Measurements from ENCODE around the gene ANKS1B.

Gene ANKS1B

DNA sequence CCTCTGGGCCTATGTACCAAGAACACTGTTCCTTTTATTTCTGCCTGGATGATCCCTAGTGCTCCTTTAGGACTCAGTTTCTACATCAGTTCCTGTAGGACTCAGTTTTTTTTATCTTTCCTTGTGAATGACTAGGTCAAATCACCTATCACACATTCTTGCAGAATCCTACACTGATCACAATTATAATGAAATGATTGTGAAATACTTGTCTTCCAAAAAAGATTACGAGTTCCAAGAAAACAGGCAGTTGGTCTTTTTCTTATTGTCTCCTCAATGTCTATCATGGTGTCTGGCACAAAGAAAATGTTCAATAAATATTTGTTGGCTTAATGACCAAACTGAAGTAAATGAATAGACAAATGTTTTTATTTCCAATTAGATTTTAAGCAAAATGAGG is 432.7 kb downstream of the ANKS1B start:
- DNase-seq = no peak

DNA sequence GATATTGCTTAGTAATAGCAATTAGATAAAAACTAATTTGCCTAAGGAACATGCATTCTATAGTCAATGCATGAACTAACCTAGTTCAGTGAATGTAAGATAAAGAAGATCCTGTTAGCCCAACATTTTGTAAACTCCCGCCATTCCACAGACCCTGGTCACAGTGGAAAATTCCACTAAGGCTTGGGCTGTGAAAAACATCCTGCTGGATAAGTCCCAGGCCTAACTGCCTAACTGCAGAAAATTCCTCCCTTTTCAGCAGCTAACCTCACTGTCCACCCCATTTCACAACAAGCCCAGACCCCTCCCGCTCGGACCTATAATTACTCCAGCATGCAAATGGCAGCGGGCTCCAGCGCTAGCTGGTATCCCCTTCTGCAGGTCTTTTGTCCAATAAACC is 435.1 kb downstream of the ANKS1B start:
- no peak for DNase-seq

DNA sequence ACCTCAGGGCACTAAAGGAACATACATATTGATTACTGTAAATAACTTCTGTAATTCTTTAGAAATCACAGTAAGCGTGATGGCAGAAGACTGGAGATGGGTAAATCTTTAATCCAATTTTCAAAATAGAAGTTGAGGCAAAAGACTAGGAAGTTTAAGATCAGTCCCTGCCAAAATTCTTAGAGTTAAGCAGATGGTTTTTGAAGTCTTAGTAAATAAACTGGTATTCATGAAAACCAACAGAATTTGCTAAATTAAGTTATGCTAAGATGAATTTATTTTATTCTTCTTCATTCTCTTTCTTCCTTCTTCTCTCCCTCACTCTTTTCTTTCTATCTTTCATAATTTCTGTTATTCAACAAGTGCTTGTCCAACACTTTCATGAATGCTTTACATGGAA is 435.5 kb downstream of the ANKS1B start:
- no peak for DNase-seq

DNA sequence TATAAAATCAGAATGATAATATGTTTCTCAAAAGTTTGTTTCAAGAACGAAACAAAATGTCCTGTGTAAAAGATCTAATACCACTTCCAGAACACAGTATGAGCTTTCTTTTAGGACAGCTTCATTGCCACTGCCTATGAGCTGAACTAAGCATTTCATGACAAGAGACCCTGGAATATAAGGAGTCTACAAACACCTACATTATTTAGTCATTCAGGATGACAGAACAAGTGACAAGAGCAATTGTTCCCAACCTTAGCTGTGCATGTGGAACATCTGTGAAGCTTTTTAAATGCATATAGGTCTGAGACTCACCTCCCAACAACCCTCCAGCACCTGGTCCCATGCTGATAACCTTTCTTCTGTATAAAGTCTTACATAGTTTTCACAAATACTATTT is 440.3 kb downstream of the ANKS1B start:
- DNase-seq = no peak

DNA sequence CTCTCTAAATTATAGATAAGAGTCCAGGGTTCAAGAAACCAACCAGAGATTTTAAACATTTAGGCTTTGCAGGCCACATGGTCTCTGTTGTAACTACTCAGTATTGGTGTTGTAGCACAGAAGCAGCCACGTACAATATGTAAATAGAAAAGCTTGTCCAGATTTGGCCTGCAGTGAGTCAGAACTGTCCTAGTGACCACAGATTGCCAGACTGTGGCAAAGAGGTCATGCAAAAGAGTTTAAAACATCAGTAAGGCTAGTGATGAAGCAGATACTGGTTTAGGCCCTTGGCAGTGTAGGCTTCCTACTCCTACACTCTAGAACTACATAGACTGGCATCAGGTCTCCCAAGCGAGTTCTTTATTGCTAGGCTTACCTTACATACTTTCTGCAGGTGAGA is 454.8 kb downstream of the ANKS1B start:
- DNase-seq = peak; percentile 12

DNA sequence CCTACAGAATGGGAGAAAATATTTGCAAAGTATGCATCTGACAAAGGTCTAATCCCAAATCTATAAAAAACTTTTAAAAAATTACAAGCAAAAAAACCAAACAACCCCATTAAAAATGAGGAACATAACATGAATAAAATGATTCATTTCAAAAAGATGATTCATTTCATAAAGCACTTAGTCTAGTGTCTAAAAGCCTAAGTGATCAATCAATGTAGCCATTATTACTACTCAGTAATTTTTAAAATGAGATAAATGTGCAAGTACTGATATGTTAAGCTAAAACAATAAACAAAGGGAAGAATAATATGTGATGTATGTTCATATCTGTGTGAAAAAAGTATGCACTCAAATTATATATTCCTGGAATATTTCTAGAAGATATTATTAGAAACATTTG is 456.3 kb downstream of the ANKS1B start:
- no peak for DNase-seq

DNA sequence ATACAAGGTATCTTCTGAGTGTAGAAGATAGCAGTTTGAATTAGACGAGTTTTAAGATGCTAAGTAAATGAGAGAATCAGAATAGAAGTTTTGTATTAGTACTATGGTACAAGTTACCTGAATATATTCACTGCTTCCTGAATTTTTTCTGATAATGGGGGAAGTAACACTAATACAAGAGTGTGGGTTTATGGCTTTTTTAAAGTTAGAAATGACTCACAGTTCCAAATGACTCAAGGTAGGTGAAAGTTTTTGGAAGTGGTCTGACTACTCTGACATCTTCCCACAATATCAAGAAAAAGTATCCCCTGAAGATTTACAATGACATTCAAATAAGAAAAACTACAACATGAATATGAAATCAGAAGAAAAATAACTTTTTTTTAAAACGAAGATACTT is 460.9 kb downstream of the ANKS1B start:
- DNase-seq = no peak

DNA sequence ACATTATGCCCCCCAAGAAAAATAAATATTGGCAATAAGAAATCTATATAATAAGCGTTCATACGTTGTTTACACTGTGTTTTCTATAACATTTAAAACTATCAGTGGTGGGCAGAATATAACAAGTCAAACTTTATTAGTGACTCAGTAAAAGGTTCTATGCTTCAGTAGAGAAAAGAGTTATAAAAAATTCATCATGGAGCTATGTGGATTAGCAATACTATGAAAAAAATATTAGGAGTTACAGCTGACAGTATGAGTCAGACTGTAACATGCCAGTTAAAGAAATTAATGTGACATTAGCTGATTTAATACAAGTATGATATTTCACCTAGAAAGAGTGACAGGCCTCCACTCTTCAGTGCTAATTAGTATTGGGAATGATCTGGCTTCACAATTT is 462.3 kb downstream of the ANKS1B start:
- DNase-seq = no peak

DNA sequence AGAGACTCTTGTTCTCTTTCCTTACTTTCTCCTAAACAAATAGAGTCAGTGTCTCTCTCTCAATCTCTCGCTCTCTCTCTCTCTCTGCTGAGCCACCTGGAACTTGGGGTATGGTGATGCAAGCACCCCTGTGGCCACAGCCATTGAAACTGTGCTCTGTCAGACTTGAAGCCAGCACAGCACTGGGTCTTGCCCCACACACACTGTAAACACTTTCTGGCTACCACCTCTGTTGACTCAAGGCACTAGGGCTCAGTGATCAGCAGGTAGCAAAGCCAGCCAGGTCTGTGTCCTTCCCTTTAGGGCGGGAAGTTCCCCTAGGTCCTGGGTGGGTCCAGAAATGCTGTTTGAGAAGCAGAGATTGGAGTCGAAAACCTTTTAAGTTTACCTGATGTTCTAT is 463.1 kb downstream of the ANKS1B start:
- no peak for DNase-seq

DNA sequence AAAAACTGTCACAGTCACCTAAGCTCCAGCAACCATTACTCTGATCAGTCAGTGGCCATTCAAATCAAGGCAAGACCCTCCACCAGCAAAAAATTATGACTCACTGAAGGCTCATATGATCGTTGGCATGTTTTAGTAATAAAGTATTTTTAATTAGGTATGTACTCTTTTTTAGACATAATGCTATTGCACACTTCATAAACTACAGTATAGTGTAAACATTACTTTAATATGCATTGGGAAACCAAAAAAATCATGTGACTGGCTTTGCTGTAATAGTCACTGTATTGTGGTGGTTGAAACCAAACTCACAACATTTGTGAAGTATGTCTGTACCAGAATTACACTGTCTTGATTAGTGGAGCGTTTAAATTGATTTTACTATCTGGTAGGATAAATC is 471.7 kb downstream of the ANKS1B start:
- DNase-seq = no peak

DNA sequence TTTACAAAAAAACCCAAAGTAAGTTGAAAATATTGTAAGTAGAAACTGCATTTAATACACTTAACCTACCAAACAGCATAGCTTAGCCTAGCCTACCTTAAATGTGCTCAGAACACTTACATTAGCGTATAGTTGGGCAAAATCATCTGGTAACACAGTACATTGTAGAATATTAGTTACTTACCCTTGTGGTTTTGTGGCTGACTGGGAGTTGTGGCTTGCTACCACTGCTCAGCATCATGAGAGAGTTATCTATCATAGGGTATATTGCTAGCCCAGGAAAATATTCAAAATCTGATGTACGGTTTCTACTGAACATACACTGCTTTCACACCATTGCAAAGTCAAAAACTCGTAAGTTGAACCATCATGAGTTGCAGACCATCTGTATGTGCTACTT is 478.9 kb downstream of the ANKS1B start:
- DNase-seq = no peak

DNA sequence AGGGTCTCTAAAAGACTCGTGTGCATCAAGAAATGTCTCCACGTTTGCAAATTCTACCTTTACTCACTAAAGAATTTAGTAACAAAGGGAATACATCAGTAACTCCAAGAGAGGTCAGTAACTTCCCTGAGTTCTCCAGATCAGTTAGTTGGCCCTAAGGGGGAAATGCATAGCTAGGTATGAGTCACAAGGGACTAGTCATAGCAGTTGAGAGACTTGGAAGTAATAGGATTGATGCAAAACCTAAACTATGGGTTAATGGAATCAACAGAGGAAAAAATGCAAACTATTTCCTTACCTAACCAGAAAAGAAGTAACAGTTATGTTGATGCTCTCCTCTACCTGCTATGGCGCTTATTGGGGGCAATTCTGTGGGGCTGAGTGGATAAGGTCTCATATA is 486.0 kb downstream of the ANKS1B start:
- no peak for DNase-seq

DNA sequence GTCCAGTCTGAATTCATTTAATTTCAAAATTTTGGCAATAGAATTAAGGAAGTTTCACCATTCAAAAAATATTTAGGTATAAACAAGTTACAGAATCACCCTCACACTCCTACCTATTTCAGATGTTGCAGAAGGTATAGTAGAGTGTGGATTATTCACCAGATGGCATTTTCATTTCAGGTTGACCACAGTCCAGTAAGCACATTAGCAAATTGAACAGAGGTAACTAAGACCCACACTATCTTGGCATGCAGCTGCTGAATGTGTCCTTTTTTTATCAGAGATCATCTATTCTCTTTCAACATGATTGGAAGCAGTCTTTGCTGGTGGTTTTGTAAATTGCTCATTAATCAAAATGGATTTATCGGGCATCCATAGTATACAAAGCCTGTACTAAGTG is 488.9 kb downstream of the ANKS1B start:
- DNase-seq = no peak

DNA sequence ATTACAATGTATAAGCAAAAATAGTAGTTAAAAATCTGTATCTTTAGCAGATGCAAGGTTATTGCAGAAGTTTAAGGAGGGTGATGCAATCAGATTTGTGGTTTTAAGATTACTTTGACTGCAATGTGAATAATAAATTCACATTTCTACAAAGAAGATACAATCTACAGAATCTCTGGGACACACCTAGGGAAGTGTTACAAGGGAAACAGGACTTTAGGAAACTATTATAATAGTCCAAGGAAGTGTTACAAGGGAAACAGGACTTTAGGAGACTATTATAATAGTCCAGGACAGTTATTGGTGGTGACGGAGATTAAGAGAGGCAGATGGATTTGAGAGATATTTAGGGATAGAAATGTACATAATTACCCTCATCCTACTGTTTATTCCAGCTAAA is 491.5 kb downstream of the ANKS1B start:
- DNase-seq = peak; percentile 20

DNA sequence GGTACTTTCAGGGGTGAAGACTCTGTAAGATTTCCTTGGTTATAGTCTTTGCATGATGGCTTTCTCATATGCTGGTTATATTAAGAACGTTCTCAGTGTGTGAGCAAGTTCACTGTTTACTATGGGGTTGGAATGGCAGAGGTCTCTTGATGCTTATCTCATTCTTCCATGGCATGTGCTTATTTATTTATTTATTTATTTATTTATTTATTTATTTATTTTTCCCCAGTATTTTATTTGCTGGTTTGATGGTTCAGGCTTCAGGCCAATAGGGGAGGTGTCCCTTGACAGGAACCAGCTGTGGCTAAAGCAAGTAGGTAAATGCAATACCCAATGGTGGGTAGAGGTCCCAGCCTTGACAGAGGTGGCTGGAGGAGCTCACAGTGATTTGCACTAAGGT is 498.5 kb downstream of the ANKS1B start:
- no peak for DNase-seq

DNA sequence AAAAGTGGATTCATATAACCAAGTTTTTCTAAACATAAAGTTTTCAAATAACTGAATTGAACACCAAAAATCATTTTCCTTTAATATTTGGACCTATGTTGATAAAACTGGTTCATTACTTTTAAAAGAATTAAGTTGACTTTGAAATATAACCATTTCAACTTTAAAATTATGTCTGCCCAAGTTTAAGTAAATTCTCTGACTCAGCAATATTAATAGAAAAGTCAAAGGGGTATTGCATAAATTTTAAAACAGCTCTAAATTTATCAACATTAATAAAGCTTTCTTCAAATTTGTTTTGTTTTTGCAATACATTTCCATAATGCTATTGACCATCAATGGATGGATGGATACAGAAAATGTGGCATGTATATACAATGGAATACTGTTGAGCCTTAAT is 505.6 kb downstream of the ANKS1B start:
- no peak for DNase-seq

DNA sequence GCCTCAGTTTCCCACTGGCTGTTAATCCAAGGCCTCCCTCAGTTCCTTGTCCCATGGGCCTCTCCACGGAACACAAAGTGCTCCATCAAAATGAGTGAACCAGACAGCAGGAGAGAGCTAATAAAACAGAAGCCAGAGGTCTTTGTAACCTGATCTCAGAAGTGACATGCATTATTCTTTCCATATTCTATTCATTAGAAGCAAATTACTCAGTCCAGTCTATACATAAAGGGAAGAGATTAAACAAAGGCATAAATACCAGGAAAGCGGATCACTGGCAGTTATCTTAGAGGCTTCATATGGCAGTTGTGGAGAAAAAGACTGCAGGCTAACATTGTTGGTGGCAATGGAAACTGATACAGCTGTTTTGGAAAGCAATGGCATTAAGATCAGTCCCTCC is 507.8 kb downstream of the ANKS1B start:
- DNase-seq = no peak

DNA sequence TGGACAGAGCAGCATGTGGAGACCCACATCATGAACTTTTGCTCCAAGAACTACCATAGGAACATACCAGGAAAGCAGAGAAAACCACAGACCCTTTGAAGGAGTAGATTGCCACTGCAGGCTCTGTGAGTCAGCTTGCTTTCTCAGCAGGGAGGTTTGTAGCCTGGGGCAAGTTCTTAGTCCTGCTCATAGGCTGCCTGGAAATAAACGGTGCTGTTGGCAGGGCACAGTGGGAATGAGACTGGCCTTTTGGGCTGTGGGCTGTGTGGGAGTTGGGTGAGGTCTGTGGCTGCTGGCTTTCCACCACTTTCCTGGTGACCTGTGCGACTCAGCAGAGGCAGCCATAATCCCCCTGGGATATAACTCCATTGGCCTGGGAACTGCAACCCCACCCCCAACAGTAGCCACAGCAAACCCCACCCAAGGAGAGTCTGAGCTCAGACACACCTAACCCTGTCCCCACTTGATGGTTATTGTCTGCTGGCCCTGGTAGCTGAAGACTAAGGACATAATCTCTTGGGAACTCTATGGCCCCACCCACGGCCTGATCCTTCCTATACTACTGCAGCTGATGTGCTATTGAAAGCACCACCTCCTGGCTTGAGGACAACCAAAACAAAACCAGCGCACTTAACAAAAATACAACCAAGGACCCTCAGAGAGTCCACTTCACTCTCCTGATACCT is 529.2 kb downstream of the ANKS1B start:
- DNase-seq = peak; percentile 48

DNA sequence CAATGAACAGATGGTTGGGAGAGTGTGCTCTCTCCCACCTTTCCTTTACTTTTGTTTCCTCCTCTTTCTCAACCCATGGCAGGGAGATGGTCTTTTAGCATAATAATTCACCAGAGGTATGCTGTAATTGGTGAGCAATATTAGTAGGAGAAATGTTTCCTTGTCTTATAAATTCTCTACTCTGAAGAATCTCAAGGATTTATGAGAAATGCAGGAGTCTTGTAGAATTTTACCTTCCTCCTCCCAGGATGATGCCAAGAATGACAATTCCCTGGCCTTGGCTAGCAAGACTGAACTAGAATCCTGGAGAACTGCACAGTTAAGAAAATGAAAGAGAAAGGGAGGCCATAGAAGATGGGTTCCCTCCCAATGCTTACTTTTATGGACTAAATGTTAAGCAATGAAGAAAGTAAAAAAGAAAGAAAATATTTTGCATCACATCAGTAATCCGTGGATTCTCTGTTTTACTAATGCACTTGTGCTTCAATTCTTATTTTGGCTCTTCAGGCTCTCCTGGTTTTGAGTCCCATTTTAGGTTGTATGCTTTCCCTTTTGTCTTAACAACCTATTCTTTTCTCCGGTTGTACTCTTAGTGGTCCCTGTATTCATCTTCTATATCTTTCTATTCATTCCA is 530.1 kb downstream of the ANKS1B start:
- DNase-seq = no peak

DNA sequence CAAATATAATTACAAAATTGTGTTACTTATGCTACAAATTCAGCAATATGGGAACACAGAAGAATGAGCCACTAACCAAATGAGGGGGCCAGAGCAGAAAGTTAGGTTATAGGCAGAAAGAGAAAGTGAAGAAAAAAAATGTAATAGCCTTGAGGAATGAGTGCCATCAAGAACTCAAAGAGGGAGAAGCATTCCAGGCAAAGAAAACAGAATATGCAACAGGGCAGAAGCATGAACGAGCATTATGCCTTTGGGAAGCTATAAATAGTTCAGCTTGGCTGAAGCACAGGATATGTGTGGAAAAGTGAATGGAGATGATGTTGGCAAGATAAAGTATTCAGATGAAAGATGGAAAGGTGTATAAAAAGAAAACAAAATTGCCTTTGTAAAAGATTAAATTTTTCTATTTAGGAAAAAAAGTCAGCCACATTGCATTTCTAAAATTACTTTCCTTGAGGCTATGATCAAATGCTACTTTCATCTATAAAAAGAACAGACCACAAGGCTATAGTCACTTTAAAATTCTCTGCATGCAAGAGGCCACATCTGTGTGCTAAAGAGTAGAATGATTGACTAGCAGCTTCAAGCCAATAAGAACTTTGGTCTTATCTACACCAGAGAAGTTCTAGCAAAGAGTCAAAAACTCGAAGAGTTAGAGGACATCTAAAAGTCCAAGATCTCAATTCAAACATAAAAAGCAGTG is 530.7 kb downstream of the ANKS1B start:
- peak; percentile 50 for DNase-seq

DNA sequence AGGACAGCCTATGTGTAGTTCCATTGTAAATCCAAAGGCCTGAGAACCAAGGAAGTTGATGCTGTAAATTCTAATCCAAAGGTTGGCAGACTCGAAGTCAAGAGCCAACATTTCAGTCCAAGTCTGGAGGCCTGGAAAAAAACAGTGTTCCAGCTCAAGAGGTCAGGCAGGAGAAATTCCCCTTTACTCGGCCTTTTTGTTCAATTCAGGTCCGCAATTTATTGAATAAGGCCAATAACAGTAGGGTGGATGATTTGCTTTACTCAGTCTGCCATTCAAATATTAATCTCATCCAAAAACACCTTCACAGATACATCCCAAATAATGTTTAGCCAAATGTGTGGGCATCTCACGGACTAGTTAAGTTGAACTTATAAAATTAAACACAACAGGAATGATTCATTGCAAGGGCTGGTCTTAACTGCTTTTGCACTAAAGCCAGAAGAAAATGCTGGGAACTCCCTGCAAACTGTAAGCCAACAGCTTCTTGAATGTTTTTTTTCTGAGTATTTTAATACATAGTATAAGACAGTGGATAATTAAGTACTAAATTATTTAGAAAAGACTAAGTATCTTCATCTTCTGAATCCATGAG is 534.6 kb downstream of the ANKS1B start:
- no peak for DNase-seq

DNA sequence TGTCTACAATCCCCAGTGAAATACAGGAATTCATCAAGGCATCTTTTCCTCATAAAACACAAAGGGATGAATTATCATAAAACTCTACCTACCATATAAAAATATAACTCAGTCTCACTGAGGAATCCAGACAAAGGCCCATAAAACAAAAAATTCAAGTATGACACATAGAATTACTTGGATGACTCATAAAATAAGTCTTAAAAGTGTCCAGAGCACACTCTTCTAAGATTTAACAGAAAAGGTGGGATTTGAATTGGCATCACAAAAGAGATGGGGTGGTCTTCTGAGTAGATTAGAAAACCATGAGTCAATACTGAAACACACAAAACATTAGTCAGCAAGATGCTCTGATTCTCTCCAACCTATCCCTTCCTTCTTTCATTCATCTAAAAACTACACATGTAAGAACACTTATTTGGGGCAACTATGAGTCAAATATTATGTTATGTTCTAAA is 539.8 kb downstream of the ANKS1B start:
- DNase-seq = no peak

DNA sequence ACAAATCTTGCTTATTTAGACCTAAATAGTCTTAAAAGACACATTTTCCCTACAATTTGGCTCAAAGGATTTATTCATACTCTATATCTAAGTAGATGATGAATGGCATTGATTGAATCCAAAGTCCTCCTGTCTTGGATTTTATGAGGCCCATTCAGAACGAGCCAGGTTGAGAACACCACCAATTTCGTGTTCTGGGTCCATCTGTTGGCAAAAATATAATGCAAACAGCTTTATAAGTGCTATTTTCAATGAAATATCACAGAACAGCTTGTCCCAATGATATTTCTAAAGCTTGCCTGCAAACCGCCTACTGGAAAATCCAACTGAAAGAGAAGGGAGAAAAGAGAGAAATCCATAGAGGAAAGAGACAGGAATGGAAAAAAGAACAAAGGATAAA is 542.0 kb downstream of the ANKS1B start:
- DNase-seq = no peak

DNA sequence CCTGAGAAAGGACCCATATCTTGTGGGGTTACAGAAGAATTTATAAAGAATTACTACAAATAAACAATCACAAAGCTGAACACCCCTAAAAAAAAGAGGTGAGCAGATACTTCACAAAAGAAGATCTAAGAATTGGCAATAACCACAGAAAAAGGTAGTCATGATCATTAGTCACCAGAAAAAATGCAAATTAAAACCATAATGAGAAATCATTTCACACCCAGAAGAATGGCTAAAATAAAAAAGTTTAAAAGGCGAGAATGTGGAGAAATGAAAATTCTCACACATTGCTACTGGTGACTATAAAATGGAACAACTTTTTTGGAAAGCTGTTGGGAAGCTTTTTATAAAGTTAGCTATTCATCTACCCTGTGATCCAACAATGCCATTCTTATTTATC is 545.3 kb downstream of the ANKS1B start:
- no peak for DNase-seq

All from MV-4-11 (cell line).